Measurements from ENCODE around the gene JCHAIN.
A peak's percentile ranks its signal among the peaks of the same experiment; 100 is the strongest.

Gene JCHAIN

GRCh38 chr4:70637239-70637913 is 28.9 kb downstream of the JCHAIN start:
- H4K20me1 ChIP-seq (ENCODE audit: insufficient read depth): no peaks in the 10 kb centered on the region
- peak overlapping the region; percentile 97 for H3K4me2 ChIP-seq
- H3K79me2 ChIP-seq (ENCODE audit: insufficient read depth, low read depth): no peaks in the 10 kb centered on the region
- H3K27me3 ChIP-seq (ENCODE audit: insufficient read depth, low read depth): no peaks in the 10 kb centered on the region
- H3K27ac ChIP-seq: peak overlapping the region; percentile 87
- peaks cover 75% of the 10 kb centered on the region for H3K4me1 ChIP-seq (ENCODE audit: low read depth, poor library complexity, severe bottlenecking)
- peak overlapping the region; percentile 65 for H3K4me3 ChIP-seq (IDR thresholded peaks at IDR 0.05; ENCODE audit: insufficient read depth, low read depth, low read length)
- H2AFZ ChIP-seq (ENCODE audit: low read depth): peak overlapping the region; percentile 75
- no peak for TF ChIP-seq CTCF (conservative IDR thresholded peaks at IDR 0.05; ENCODE audit: low read depth, low read length)
- H3K36me3 ChIP-seq (ENCODE audit: insufficient read depth): no peaks in the 10 kb centered on the region
- peak overlapping the region; percentile 68 for H3K9ac ChIP-seq

- Histone ChIP-seq H3K36me3 (ENCODE audit: insufficient read depth) (no peaks in the 10 kb centered on the region), H3K4me3 (IDR thresholded peaks at IDR 0.05; ENCODE audit: insufficient read depth, low read depth, low read length) (no peak overlapping the region), H4K20me1 (ENCODE audit: insufficient read depth) (no peaks in the 10 kb centered on the region), H3K27me3 (ENCODE audit: insufficient read depth, low read depth) (no peaks in the 10 kb centered on the region), H3K27ac (no peak overlapping the region; the same call in 1 of the 2 replicates), H3K79me2 (ENCODE audit: insufficient read depth, low read depth) (no peaks in the 10 kb centered on the region), H3K4me2 (peak overlapping the region; percentile 1; the same call in 1 of the 2 replicates), H3K9ac (no peak overlapping the region), H2AFZ (ENCODE audit: low read depth) (no peak overlapping the region; the same call in 1 of the 2 replicates), H3K4me1 (ENCODE audit: low read depth, poor library complexity, severe bottlenecking) (peaks cover 56% of the 10 kb centered on the region)
- no peak for TF ChIP-seq CTCF (conservative IDR thresholded peaks at IDR 0.05; ENCODE audit: low read depth, low read length)
Observed at GRCh38 chr4:70634482-70634881, 31.8 kb downstream of the JCHAIN start.

GRCh38 chr4:70632028-70632427 is 34.3 kb downstream of the JCHAIN start:
- Histone ChIP-seq H4K20me1 (ENCODE audit: insufficient read depth) (no peaks in the 10 kb centered on the region), H3K4me3 (IDR thresholded peaks at IDR 0.05; ENCODE audit: insufficient read depth, low read depth, low read length) (no peak overlapping the region), H3K27me3 (ENCODE audit: insufficient read depth, low read depth) (no peaks in the 10 kb centered on the region), H3K79me2 (ENCODE audit: insufficient read depth, low read depth) (no peaks in the 10 kb centered on the region), H2AFZ (ENCODE audit: low read depth) (no peak overlapping the region), H3K36me3 (ENCODE audit: insufficient read depth) (no peaks in the 10 kb centered on the region), H3K9ac (no peak overlapping the region), H3K4me2 (no peak overlapping the region), H3K4me1 (ENCODE audit: low read depth, poor library complexity, severe bottlenecking) (peaks cover 42% of the 10 kb centered on the region), H3K27ac (no peak overlapping the region)
- no peak for TF ChIP-seq CTCF (conservative IDR thresholded peaks at IDR 0.05; ENCODE audit: low read depth, low read length)

- Histone ChIP-seq H3K79me2 (ENCODE audit: insufficient read depth, low read depth) (no peaks in the 10 kb centered on the region), H2AFZ (ENCODE audit: low read depth) (no peak overlapping the region), H3K4me1 (ENCODE audit: low read depth, poor library complexity, severe bottlenecking) (peaks cover 25% of the 10 kb centered on the region), H3K4me2 (no peak overlapping the region), H3K4me3 (IDR thresholded peaks at IDR 0.05; ENCODE audit: insufficient read depth, low read depth, low read length) (no peak overlapping the region), H3K36me3 (ENCODE audit: insufficient read depth) (no peaks in the 10 kb centered on the region), H3K27me3 (ENCODE audit: insufficient read depth, low read depth) (no peaks in the 10 kb centered on the region), H3K27ac (no peak overlapping the region), H3K9ac (no peak overlapping the region), H4K20me1 (ENCODE audit: insufficient read depth) (no peaks in the 10 kb centered on the region)
- no peak for TF ChIP-seq CTCF (conservative IDR thresholded peaks at IDR 0.05; ENCODE audit: low read depth, low read length)
Observed at GRCh38 chr4:70630162-70630561, 36.1 kb downstream of the JCHAIN start.

Data from KMS-11 (cell line).